Esophagus muscularis mucosa (tissue), 4 donors: Measurements from ENCODE around the gene PLK1. TPM values are rescaled to one million over a fixed set of nuclear protein-coding genes. Genes with fewer than 3 reads are reported as not detected.

Experiments used
- DNase-seq: peaks from one replicate; pipeline ENCODE4 v3.0.0-alpha.2; 2017; ENCODE audit errors: extremely low spot score
- H3K27ac ChIP-seq, 4 donors: fragments of 200-600 bp; sonication (generic); replicated peaks in 1 of 4; 1 replicate in 3 of 4; 2 replicates in 1 of 4; pipeline ENCODE4 v1.5.1; 2016 to 2019; ENCODE audit warnings: mild to moderate bottlenecking in 1 of 4
- H3K27me3 ChIP-seq, 4 donors: fragments of 200-600 bp; sonication (generic); one replicate each; pipeline versions ENCODE4 v1.5.1 to v1.6.0; 2016 to 2019
- H3K36me3 ChIP-seq, 4 donors: fragments of 200-600 bp; sonication (generic); one replicate each; pipeline ENCODE4 v1.5.1; 2016 to 2019
- H3K4me1 ChIP-seq, 4 donors: fragments of 200-600 bp; sonication (generic); one replicate each; pipeline ENCODE4 v1.5.1; 2016 to 2019
- H3K4me3 ChIP-seq, 4 donors: fragments of 200-600 bp; sonication (generic); 1 replicate in 2 of 4; 2 replicates in 2 of 4; pipeline ENCODE4 v1.5.1; 2016 to 2019; ENCODE audit warnings: mild to moderate bottlenecking in 4 of 4, moderate library complexity in 1 of 4
- H3K9me3 ChIP-seq, 4 donors: fragments of 200-600 bp; sonication (generic); 1 replicate in 3 of 4; 2 replicates in 1 of 4; pipeline ENCODE4 v1.5.1; 2016 to 2019
- EP300 ChIP-seq: sonication (generic); formaldehyde crosslinking; IDR thresholded peaks from one replicate; pipeline ENCODE4 v1.6.1; 2017; ENCODE audit warnings: antibody characterized with exemption
- POLR2A ChIP-seq: fragments of 450-650 bp; IDR thresholded peaks from one replicate; pipeline ENCODE4 v1.6.1; 2017; ENCODE audit warnings: antibody characterized with exemption, moderate library complexity, mild to moderate bottlenecking, low read depth
- POLR2AphosphoS5 ChIP-seq, 2 donors: sonication (generic); formaldehyde crosslinking; IDR thresholded peaks; one replicate each; pipeline ENCODE4 v1.6.1; 2017; ENCODE audit warnings: antibody characterized with exemption in 2 of 2
- WGBS: methylation state at CpG from one replicate; pipeline ENCODE4 v1.1.5; 2018; 5-methylcytosine and 5-hydroxymethylcytosine counted together
- intact Hi-C: fragments of 100-400 bp; cut with DNase I; formaldehyde crosslinking; loops from one replicate; pipeline ENCODE4 v1.15.1; 2023
- total RNA-seq, 4 donors: library from RNA; depleted of rRNA; stranded (reverse); fragments of >200 nt; gene quantifications; one replicate each; pipeline versions ENCODE4 v1.1.0 to v1.2.1, GENCODE V29; 2016
- TF ChIP-seq, protein P1 (sequence below), 3 experiments: fragments of 200-600 bp in 2 of 3; fragments of 450-650 bp in 1 of 3; sonication (generic) in 2 of 3; IDR thresholded peaks; one replicate each; pipeline ENCODE4 v1.5.1; 2017 to 2019; ENCODE audit warnings: antibody characterized with exemption in 3 of 3, mild to moderate bottlenecking in 2 of 3, moderate library complexity in 1 of 3

Gene PLK1
- total RNA-seq, 4 donors from 2014 or later: 0.42 to 2.1 (median 1.3) TPM

GRCh38 chr16:23690771-23691482 lies 12.2 kb downstream of the PLK1 start:
- Histone ChIP-seq H3K27me3 (no peaks in the 10 kb centered on the region), H3K9me3 (no peaks in the 10 kb centered on the region), H3K27ac (no peak overlapping the region), H3K4me1 (peaks cover 0 to 10% (median 8%) of the 10 kb centered on the region in 4 donors), H3K4me3 (no peak overlapping the region), H3K36me3 (peaks cover 25 to 54% (median 48%) of the 10 kb centered on the region in 4 donors)
- intact Hi-C loops: no loop called here
- WGBS: 100% methylated on average over 12 of the region's 25 CpGs
- TF ChIP-seq POLR2AphosphoS5 (IDR thresholded peaks at IDR 0.05) (no peak), EP300 (no peak), POLR2A (no peak)
- TF ChIP-seq, protein P1, sequence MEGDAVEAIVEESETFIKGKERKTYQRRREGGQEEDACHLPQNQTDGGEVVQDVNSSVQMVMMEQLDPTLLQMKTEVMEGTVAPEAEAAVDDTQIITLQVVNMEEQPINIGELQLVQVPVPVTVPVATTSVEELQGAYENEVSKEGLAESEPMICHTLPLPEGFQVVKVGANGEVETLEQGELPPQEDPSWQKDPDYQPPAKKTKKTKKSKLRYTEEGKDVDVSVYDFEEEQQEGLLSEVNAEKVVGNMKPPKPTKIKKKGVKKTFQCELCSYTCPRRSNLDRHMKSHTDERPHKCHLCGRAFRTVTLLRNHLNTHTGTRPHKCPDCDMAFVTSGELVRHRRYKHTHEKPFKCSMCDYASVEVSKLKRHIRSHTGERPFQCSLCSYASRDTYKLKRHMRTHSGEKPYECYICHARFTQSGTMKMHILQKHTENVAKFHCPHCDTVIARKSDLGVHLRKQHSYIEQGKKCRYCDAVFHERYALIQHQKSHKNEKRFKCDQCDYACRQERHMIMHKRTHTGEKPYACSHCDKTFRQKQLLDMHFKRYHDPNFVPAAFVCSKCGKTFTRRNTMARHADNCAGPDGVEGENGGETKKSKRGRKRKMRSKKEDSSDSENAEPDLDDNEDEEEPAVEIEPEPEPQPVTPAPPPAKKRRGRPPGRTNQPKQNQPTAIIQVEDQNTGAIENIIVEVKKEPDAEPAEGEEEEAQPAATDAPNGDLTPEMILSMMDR (IDR thresholded peaks at IDR 0.05): no peak
- DNase-seq: no peak

GRCh38 chr16:23691483-23692189 lies 12.9 kb downstream of the PLK1 start:
- TF ChIP-seq POLR2AphosphoS5 (IDR thresholded peaks at IDR 0.05) (no peak), POLR2A (no peak), EP300 (no peak)
- TF ChIP-seq, protein P1 (IDR thresholded peaks at IDR 0.05): no peak
- no peaks in the 10 kb centered on the region for H3K27me3 ChIP-seq
- no peak for DNase-seq
- no peaks in the 10 kb centered on the region for H3K9me3 ChIP-seq
- no peak overlapping the region for H3K4me3 ChIP-seq
- intact Hi-C loops: no loop called here
- H3K4me1 ChIP-seq: peaks cover 0 to 10% (median 8%) of the 10 kb centered on the region in 4 donors
- no peak overlapping the region for H3K27ac ChIP-seq
- H3K36me3 ChIP-seq: peaks cover 25 to 48% (median 46%) of the 10 kb centered on the region in 4 donors
- WGBS: 93% methylated on average over 7 of the region's 10 CpGs

- WGBS: 84% methylated on average over 6 of the region's 6 CpGs
- H3K9me3 ChIP-seq: no peaks in the 10 kb centered on the region
- H3K27ac ChIP-seq: no peak overlapping the region
- no peak for DNase-seq
- H3K4me3 ChIP-seq: no peak overlapping the region
- intact Hi-C loops: no loop called here
- H3K27me3 ChIP-seq: no peaks in the 10 kb centered on the region
- peaks cover 25 to 41% (median 40%) of the 10 kb centered on the region in 4 donors for H3K36me3 ChIP-seq
- H3K4me1 ChIP-seq: peaks cover 0 to 10% (median 8%) of the 10 kb centered on the region in 4 donors
- no peak for TF ChIP-seq POLR2AphosphoS5 (IDR thresholded peaks at IDR 0.05)
- TF ChIP-seq POLR2A: no peak
- no peak for TF ChIP-seq EP300
- TF ChIP-seq, protein P1 (IDR thresholded peaks at IDR 0.05): no peak
Measured at GRCh38 chr16:23692190-23692837, 13.6 kb downstream of the PLK1 start.

DNA sequence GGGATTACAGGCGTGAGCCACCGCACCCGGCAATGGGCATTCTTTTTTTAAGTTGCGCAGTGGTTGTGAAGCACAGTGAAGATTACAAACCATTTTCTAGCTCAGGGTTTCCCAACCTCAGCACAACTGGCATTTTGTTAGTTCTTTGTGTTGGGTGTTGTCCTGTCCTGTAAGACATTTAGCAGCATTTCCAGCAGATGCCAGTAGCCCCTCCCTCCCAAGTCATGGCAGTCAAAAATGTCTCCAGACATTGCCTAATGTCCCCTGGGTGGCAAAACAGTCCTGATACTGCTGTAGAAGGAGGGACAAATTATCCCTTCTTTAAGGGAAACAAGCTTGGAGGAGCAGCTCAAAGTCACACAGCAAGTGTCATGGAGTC lies 15.6 kb downstream of the PLK1 start:
- intact Hi-C loops: no loop called here
- no peak for DNase-seq
- H3K36me3 ChIP-seq: peaks cover 16 to 22% (median 21%) of the 10 kb centered on the region in 4 donors
- TF ChIP-seq, protein P1 (IDR thresholded peaks at IDR 0.05): no peak
- TF ChIP-seq POLR2A (no peak), POLR2AphosphoS5 (IDR thresholded peaks at IDR 0.05) (no peak)
- H3K4me1 ChIP-seq: peaks cover 0 to 10% (median 8%) of the 10 kb centered on the region in 4 donors
- peaks cover 0 to 3% (median 0%) of the 10 kb centered on the region in 4 donors for H3K27me3 ChIP-seq
- H3K4me3 ChIP-seq: no peak overlapping the region
- whole genome bisulfite sequencing: 100% methylated on average over 4 of the region's 4 CpGs
- no peaks in the 10 kb centered on the region for H3K9me3 ChIP-seq
- no peak overlapping the region for H3K27ac ChIP-seq
